22Rv1 (cell line): Measurements from ENCODE around the gene IL22RA2.

Source experiments
- CTCF ChIP-seq: fragments of 450-650 bp; IDR thresholded peaks from 2 replicates; pipeline ENCODE4 v1.5.1; 2017; ENCODE audit warnings: mild to moderate bottlenecking
- ZFX ChIP-seq: fragments of 450-650 bp; IDR thresholded peaks from 2 replicates; pipeline ENCODE4 v1.6.1; 2017; ENCODE audit warnings: antibody characterized with exemption, borderline replicate concordance

- TF ChIP-seq CTCF, result no peak
- no peak for TF ChIP-seq ZFX
Observed at GRCh38 chr6:137156650-137157049, 16.8 kb downstream of the IL22RA2 start.
